Esophagus muscularis mucosa (tissue), 4 donors: Measurements from ENCODE around the gene ELANE. TPM values are rescaled to one million over a fixed set of nuclear protein-coding genes. Genes with fewer than 3 reads are reported as not detected.
"Not testable (repeated sequence)": the region's sequence is repeated elsewhere in the genome, so short reads cannot be mapped to it uniquely, and the experiment has no call there.

ENCODE experiments used
- DNase-seq: peaks from one replicate; pipeline ENCODE4 v3.0.0-alpha.2; 2017; ENCODE audit errors: extremely low spot score
- H3K27ac ChIP-seq, 4 donors: fragments of 200-600 bp; sonication (generic); replicated peaks in 1 of 4; 1 replicate in 3 of 4; 2 replicates in 1 of 4; pipeline ENCODE4 v1.5.1; 2016 to 2019; ENCODE audit warnings: mild to moderate bottlenecking in 1 of 4
- H3K27me3 ChIP-seq, 4 donors: fragments of 200-600 bp; sonication (generic); one replicate each; pipeline versions ENCODE4 v1.5.1 to v1.6.0; 2016 to 2019
- H3K36me3 ChIP-seq, 4 donors: fragments of 200-600 bp; sonication (generic); one replicate each; pipeline ENCODE4 v1.5.1; 2016 to 2019
- H3K4me1 ChIP-seq, 4 donors: fragments of 200-600 bp; sonication (generic); one replicate each; pipeline ENCODE4 v1.5.1; 2016 to 2019
- H3K4me3 ChIP-seq, 4 donors: fragments of 200-600 bp; sonication (generic); 1 replicate in 2 of 4; 2 replicates in 2 of 4; pipeline ENCODE4 v1.5.1; 2016 to 2019; ENCODE audit warnings: mild to moderate bottlenecking in 4 of 4, moderate library complexity in 1 of 4
- H3K9me3 ChIP-seq, 4 donors: fragments of 200-600 bp; sonication (generic); 1 replicate in 3 of 4; 2 replicates in 1 of 4; pipeline ENCODE4 v1.5.1; 2016 to 2019
- EP300 ChIP-seq: sonication (generic); formaldehyde crosslinking; IDR thresholded peaks from one replicate; pipeline ENCODE4 v1.6.1; 2017; ENCODE audit warnings: antibody characterized with exemption
- POLR2A ChIP-seq: fragments of 450-650 bp; IDR thresholded peaks from one replicate; pipeline ENCODE4 v1.6.1; 2017; ENCODE audit warnings: antibody characterized with exemption, moderate library complexity, mild to moderate bottlenecking, low read depth
- POLR2AphosphoS5 ChIP-seq, 2 donors: sonication (generic); formaldehyde crosslinking; IDR thresholded peaks; one replicate each; pipeline ENCODE4 v1.6.1; 2017; ENCODE audit warnings: antibody characterized with exemption in 2 of 2
- WGBS: methylation state at CpG from one replicate; pipeline ENCODE4 v1.1.5; 2018; 5-methylcytosine and 5-hydroxymethylcytosine counted together
- intact Hi-C: fragments of 100-400 bp; cut with DNase I; formaldehyde crosslinking; loops from one replicate; pipeline ENCODE4 v1.15.1; 2023
- total RNA-seq, 4 donors: library from RNA; depleted of rRNA; stranded (reverse); fragments of >200 nt; gene quantifications; one replicate each; pipeline versions ENCODE4 v1.1.0 to v1.2.1, GENCODE V29; 2016
- TF ChIP-seq, protein P1 (sequence below), 3 experiments: fragments of 200-600 bp in 2 of 3; fragments of 450-650 bp in 1 of 3; sonication (generic) in 2 of 3; IDR thresholded peaks; one replicate each; pipeline ENCODE4 v1.5.1; 2017 to 2019; ENCODE audit warnings: antibody characterized with exemption in 3 of 3, mild to moderate bottlenecking in 2 of 3, moderate library complexity in 1 of 3

Gene ELANE
- total RNA-seq, 4 donors from 2014 or later, result 0.45 to 3.3 (median 1.6) TPM

DNA sequence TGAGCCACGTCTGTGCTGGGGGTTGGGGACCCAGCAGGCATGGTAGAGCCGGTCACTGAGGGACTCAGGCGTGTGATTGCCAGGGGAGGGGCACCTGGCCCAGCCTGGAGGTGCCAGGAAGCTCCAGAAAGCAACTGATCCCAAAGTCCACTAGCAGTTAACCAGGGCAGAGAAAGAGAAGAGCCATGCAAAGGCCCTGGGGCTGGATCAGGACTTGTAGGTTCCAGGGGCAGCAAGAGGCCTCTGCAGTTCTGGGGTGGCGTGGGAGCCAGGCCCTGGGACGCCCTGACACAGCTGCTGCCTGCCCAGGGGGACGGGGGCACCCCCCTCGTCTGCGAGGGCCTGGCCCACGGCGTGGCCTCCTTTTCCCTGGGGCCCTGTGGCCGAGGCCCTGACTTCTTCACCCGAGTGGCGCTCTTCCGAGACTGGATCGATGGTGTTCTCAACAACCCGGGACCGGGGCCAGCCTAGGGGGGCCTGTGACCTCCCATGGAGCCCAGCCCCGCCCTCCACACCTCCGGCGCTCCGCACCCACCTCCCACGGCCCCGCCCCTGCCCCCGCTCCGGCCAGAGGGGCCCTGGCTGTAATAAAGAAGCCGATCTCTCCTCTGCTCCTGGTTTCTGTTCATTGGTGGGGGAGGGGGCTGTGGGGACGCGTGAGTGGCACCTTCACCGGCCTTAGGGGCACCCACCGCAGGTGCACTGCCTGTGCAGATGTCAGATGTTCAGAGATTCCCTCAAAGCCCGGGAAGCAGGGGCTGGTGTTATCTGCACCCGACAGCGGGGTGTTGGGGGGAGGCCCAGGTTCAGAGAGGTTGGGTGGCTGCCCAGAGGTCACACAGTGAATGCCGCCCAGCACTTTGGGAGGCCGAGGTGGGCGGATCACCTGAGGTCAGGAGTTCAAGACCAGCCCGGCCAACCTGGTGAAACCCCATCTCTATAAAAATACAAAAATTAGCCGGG lies 20.4 kb upstream of the ELANE start:
- 62% methylated on average over 37 of the region's 38 CpGs for WGBS
- Histone ChIP-seq H3K9me3 (no peaks in the 10 kb centered on the region), H3K36me3 (no peaks in the 10 kb centered on the region), H3K4me1 (no peaks in the 10 kb centered on the region), H3K27ac (no peak overlapping the region), H3K27me3 (peaks cover 0 to 76% (median 3%) of the 10 kb centered on the region in 4 donors), H3K4me3 (no peak overlapping the region)
- DNase-seq, result no peak
- intact Hi-C loops, result no loop called here
- TF ChIP-seq, protein P1, sequence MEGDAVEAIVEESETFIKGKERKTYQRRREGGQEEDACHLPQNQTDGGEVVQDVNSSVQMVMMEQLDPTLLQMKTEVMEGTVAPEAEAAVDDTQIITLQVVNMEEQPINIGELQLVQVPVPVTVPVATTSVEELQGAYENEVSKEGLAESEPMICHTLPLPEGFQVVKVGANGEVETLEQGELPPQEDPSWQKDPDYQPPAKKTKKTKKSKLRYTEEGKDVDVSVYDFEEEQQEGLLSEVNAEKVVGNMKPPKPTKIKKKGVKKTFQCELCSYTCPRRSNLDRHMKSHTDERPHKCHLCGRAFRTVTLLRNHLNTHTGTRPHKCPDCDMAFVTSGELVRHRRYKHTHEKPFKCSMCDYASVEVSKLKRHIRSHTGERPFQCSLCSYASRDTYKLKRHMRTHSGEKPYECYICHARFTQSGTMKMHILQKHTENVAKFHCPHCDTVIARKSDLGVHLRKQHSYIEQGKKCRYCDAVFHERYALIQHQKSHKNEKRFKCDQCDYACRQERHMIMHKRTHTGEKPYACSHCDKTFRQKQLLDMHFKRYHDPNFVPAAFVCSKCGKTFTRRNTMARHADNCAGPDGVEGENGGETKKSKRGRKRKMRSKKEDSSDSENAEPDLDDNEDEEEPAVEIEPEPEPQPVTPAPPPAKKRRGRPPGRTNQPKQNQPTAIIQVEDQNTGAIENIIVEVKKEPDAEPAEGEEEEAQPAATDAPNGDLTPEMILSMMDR (IDR thresholded peaks at IDR 0.05), result no peak
- no peak for TF ChIP-seq POLR2AphosphoS5 (IDR thresholded peaks at IDR 0.05)
- TF ChIP-seq EP300, result no peak
- TF ChIP-seq POLR2A, result no peak

- intact Hi-C loops, result no loop called here
- DNase-seq, result no peak
- Histone ChIP-seq H3K4me1 (no peaks in the 10 kb centered on the region), H3K4me3 (no peak overlapping the region), H3K9me3 (no peaks in the 10 kb centered on the region), H3K27ac (no peak overlapping the region), H3K27me3 (peaks cover 0 to 79% (median 3%) of the 10 kb centered on the region in 4 donors), H3K36me3 (no peaks in the 10 kb centered on the region)
- 69% methylated on average over 24 of the region's 24 CpGs for WGBS
- no peak for TF ChIP-seq EP300
- no peak for TF ChIP-seq POLR2AphosphoS5 (IDR thresholded peaks at IDR 0.05)
- no peak for TF ChIP-seq POLR2A
- TF ChIP-seq, protein P1 (IDR thresholded peaks at IDR 0.05), result no peak
Measured at GRCh38 chr19:834216-834615, 17.9 kb upstream of the ELANE start.

- WGBS, result 36% methylated on average over 18 of the region's 36 CpGs
- no peak overlapping the region for H3K4me3 ChIP-seq
- peaks cover 0 to 80% (median 3%) of the 10 kb centered on the region in 4 donors for H3K27me3 ChIP-seq
- TF ChIP-seq POLR2AphosphoS5 (IDR thresholded peaks at IDR 0.05) (no peak), EP300 (no peak), POLR2A (no peak)
- TF ChIP-seq, protein P1 (IDR thresholded peaks at IDR 0.05), result no peak
- no peak for DNase-seq
- H3K9me3 ChIP-seq, result no peaks in the 10 kb centered on the region
- H3K4me1 ChIP-seq, result no peaks in the 10 kb centered on the region
- H3K36me3 ChIP-seq, result no peaks in the 10 kb centered on the region
- intact Hi-C loops, result no loop called here
- H3K27ac ChIP-seq, result no peak overlapping the region
Measured at GRCh38 chr19:835210-835810, 16.8 kb upstream of the ELANE start.

DNA sequence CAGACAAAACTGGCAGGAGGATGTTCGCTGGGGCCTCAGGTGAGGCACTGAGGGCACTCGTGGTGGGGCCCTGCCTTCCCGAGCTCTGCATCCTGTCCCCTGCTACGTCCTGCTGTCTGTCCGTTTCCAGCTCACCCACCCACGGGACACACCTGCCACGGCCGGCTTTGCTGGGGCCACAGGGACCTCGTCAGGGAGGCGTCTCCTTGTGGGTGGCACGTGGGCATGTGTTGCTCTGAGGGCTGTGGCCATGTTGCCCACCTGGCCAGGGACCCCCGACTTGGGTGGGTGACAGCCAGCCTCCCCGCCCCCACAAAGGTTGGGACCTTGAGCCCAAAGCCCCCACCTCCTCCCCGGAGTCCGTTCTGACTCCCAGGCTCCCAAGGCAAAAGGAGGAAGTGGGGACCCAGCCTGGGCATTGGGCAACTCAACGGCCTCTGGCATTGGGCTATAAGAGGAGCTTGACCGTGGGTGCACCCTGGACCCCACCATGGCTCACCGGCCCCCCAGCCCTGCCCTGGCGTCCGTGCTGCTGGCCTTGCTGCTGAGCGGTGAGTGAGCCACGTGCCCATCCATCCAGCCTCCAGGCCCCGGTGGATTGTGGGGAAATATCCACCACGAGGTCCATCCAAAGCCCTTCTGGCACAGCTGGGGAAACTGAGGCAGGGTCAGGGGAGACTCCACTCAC lies 11.4 kb upstream of the ELANE start, which contains the start of gene PRTN3:
TSS of gene PRTN3 (plus strand) at position 481 of the 688 bp plus-strand sequence. CDS start at position 491, 10 bp downstream.
- 70% methylated on average over 5 of the region's 24 CpGs for WGBS
- H3K4me3 ChIP-seq, result no peak within 1 kb of the TSS

GRCh38 chr19:842802-843179 lies 9.3 kb upstream of the ELANE start:
- intact Hi-C loops, result not testable (repeated sequence)
- peaks cover 0 to 97% (median 35%) of the 10 kb centered on the region in 4 donors for H3K27me3 ChIP-seq

More for the DNA sequence above, 11.4 kb upstream of the ELANE start, which contains the start of gene PRTN3:
- no peak within 1 kb of the TSS for H3K27ac ChIP-seq
- no peak for DNase-seq
- no peaks in the 10 kb centered on the region for H3K9me3 ChIP-seq
- peaks cover 8 to 19% (median 13%) of the 10 kb centered on the region in 4 donors for H3K4me1 ChIP-seq
- intact Hi-C loops, result no loop called here
- no peaks in the 10 kb centered on the region for H3K36me3 ChIP-seq
- H3K27me3 ChIP-seq, result peaks cover 0 to 90% (median 27%) of the 10 kb centered on the region in 4 donors
- TF ChIP-seq EP300, result no peak

More at GRCh38 chr19:842802-843179, 9.3 kb upstream of the ELANE start:
- H3K4me3 ChIP-seq, result peak overlapping the region in 1 of 4 donors; percentile 31
- not testable (repeated sequence) for H3K9me3 ChIP-seq, DNase-seq, H3K27ac ChIP-seq, H3K36me3 ChIP-seq
- 82% methylated on average over 7 of the region's 7 CpGs for WGBS
- H3K4me1 ChIP-seq, result peaks cover 12 to 25% (median 18%) of the 10 kb centered on the region in 4 donors
